Hepatocyte (in vitro differentiated cells): ENCODE measurements around the gene TMPRSS6. TPM values are rescaled to one million over a fixed set of nuclear protein-coding genes. Genes with fewer than 3 reads are reported as not detected.

Source experiments
- DNase-seq: peaks from one replicate; pipeline ENCODE4 v3.0.0-alpha.2; 2016; ENCODE audit warnings: low spot score
- H2AFZ ChIP-seq: fragments of 200-600 bp; sonication (generic); 2 replicates; pipeline ENCODE4 v1.6.0; 2016; ENCODE audit warnings: antibody characterized with exemption, mild to moderate bottlenecking
- H3K27ac ChIP-seq: fragments of 200-600 bp; sonication (generic); 2 replicates; pipeline ENCODE4 v1.5.1; 2016; ENCODE audit warnings: mild to moderate bottlenecking
- H3K27me3 ChIP-seq: fragments of 200-600 bp; sonication (generic); 2 replicates; pipeline ENCODE4 v1.6.1; 2016
- H3K36me3 ChIP-seq: fragments of 200-600 bp; sonication (generic); replicated peaks from 2 replicates; pipeline ENCODE4 v1.5.1; 2016; ENCODE audit warnings: low read depth; ENCODE audit not compliant: insufficient read depth
- H3K4me1 ChIP-seq: fragments of 200-600 bp; sonication (generic); 2 replicates; pipeline ENCODE4 v1.5.1; 2016; ENCODE audit warnings: mild to moderate bottlenecking, moderate library complexity; ENCODE audit not compliant: insufficient read depth
- H3K4me2 ChIP-seq: fragments of 200-600 bp; sonication (generic); 2 replicates; pipeline ENCODE4 v1.6.0; 2016
- H3K4me3 ChIP-seq: fragments of 200-600 bp; sonication (generic); 2 replicates; pipeline ENCODE4 v1.5.1; 2016; ENCODE audit warnings: mild to moderate bottlenecking
- H3K79me2 ChIP-seq: fragments of 200-600 bp; sonication (generic); 2 replicates; pipeline ENCODE4 v1.6.0; 2017; ENCODE audit warnings: mild to moderate bottlenecking
- H3K9me2 ChIP-seq: fragments of 200-600 bp; sonication (generic); replicated peaks from 2 replicates; pipeline ENCODE4 v1.6.0; 2017; ENCODE audit warnings: mild to moderate bottlenecking; ENCODE audit not compliant: insufficient read depth
- H3K9me3 ChIP-seq: fragments of 200-600 bp; sonication (generic); 2 replicates; pipeline ENCODE4 v1.5.1; 2016; ENCODE audit warnings: low read depth, mild to moderate bottlenecking
- H4K20me1 ChIP-seq: fragments of 200-600 bp; sonication (generic); 2 replicates; pipeline ENCODE4 v1.6.0; 2016; ENCODE audit warnings: mild to moderate bottlenecking; ENCODE audit not compliant: insufficient read depth, poor library complexity, severe bottlenecking
- CTCF ChIP-seq: fragments of 200-600 bp; sonication (generic); IDR thresholded peaks from 2 replicates; pipeline ENCODE4 v1.5.1; 2016; ENCODE audit warnings: antibody characterized with exemption, mild to moderate bottlenecking; ENCODE audit not compliant: poor library complexity
- EZH2 ChIP-seq: fragments of 200-600 bp; sonication (generic); IDR thresholded peaks from 2 replicates; pipeline ENCODE4 v1.6.1; 2016; ENCODE audit warnings: antibody characterized with exemption, mild to moderate bottlenecking, borderline replicate concordance
- EZH2phosphoT487 ChIP-seq: fragments of 200-600 bp; sonication (generic); IDR thresholded peaks from one replicate; pipeline ENCODE4 v1.6.1; 2018; ENCODE audit warnings: antibody characterized with exemption, mild to moderate bottlenecking, low read depth, moderate library complexity; ENCODE audit not compliant: unreplicated experiment, severe bottlenecking
- WGBS: methylation state at CpG from one replicate; pipeline ENCODE4 v1.1.6; 2016; ENCODE audit warnings: low lambda C conversion rate; ENCODE audit errors: missing lambda C conversion rate; 5-methylcytosine and 5-hydroxymethylcytosine counted together
- polyA plus RNA-seq: library from polyadenylated mRNA; unstranded; fragments of >200 nt; fragmentation: Nextera tagmentation; extraction: Ambion mirVana; gene quantifications from 2 replicates; pipeline ENCODE4 v1.2.1, GENCODE V29; 2016
- total RNA-seq: library from RNA; depleted of rRNA; stranded (reverse); fragments of >200 nt; gene quantifications from 2 replicates; pipeline ENCODE4 v1.2.3, GENCODE V29; 2014

The TMPRSS6 gene
- total and polyA plus RNA-seq, 2 experiments from 2014 or later = 34.4 to 49.8 TPM

GRCh38 chr22:37068859-37069258, 40.7 kb downstream of the TMPRSS6 start:
- Histone ChIP-seq H3K9me3 (no peaks in the 10 kb centered on the region), H3K9me2 (no peaks in the 10 kb centered on the region), H3K4me2 (peak overlapping the region; percentile 62), H4K20me1 (no peaks in the 10 kb centered on the region), H2AFZ (no peak overlapping the region), H3K27ac (no peak overlapping the region), H3K4me1 (peaks cover 6% of the 10 kb centered on the region), H3K27me3 (peaks cover 26% of the 10 kb centered on the region), H3K79me2 (no peaks in the 10 kb centered on the region), H3K4me3 (no peak overlapping the region), H3K36me3 (no peaks in the 10 kb centered on the region)
- WGBS = 8% methylated on average over 33 of the region's 36 CpGs
- DNase-seq = peak; percentile 33
- no peak for TF ChIP-seq EZH2phosphoT487
- no peak for TF ChIP-seq EZH2
- TF ChIP-seq CTCF = peak; percentile 15

- Histone ChIP-seq H3K36me3 (no peaks in the 10 kb centered on the region), H3K79me2 (no peaks in the 10 kb centered on the region), H3K4me1 (peaks cover 6% of the 10 kb centered on the region), H3K27me3 (peaks cover 26% of the 10 kb centered on the region), H3K4me2 (no peak overlapping the region), H3K4me3 (no peak overlapping the region), H4K20me1 (no peaks in the 10 kb centered on the region), H2AFZ (no peak overlapping the region), H3K27ac (no peak overlapping the region), H3K9me2 (no peaks in the 10 kb centered on the region), H3K9me3 (no peaks in the 10 kb centered on the region)
- no peak for DNase-seq
- TF ChIP-seq EZH2phosphoT487 (no peak), CTCF (no peak), EZH2 (no peak)
- 84% methylated on average over 10 of the region's 10 CpGs for WGBS
Measured at GRCh38 chr22:37067428-37067827, 42.1 kb downstream of the TMPRSS6 start.

GRCh38 chr22:37065961-37066360, 43.6 kb downstream of the TMPRSS6 start:
- Histone ChIP-seq H3K4me3 (no peak overlapping the region), H3K9me3 (no peaks in the 10 kb centered on the region), H3K4me2 (no peak overlapping the region), H3K27ac (no peak overlapping the region), H3K79me2 (no peaks in the 10 kb centered on the region), H3K9me2 (no peaks in the 10 kb centered on the region), H2AFZ (no peak overlapping the region), H3K27me3 (peaks cover 26% of the 10 kb centered on the region), H3K36me3 (no peaks in the 10 kb centered on the region), H4K20me1 (no peaks in the 10 kb centered on the region), H3K4me1 (peaks cover 6% of the 10 kb centered on the region)
- no peak for DNase-seq
- WGBS = 92% methylated on average over 9 of the region's 9 CpGs
- TF ChIP-seq CTCF (no peak), EZH2phosphoT487 (no peak), EZH2 (no peak)

GRCh38 chr22:37065180-37065579, 44.3 kb downstream of the TMPRSS6 start:
- no peaks in the 10 kb centered on the region for H3K9me3 ChIP-seq
- H3K79me2 ChIP-seq = no peaks in the 10 kb centered on the region
- H3K27ac ChIP-seq = no peak overlapping the region
- H3K4me2 ChIP-seq = no peak overlapping the region
- peaks cover 23% of the 10 kb centered on the region for H3K27me3 ChIP-seq
- H2AFZ ChIP-seq = no peak overlapping the region
- no peaks in the 10 kb centered on the region for H3K36me3 ChIP-seq
- no peak overlapping the region for H3K4me3 ChIP-seq
- WGBS = 70% methylated on average over 3 of the region's 3 CpGs
- TF ChIP-seq CTCF (no peak), EZH2 (no peak), EZH2phosphoT487 (no peak)
- H4K20me1 ChIP-seq = no peaks in the 10 kb centered on the region
- no peaks in the 10 kb centered on the region for H3K9me2 ChIP-seq
- peaks cover 6% of the 10 kb centered on the region for H3K4me1 ChIP-seq
- no peak for DNase-seq
